K562 (cell line): ENCODE results near the gene ZNF473. TPM values are rescaled to one million over a fixed set of nuclear protein-coding genes. Genes with fewer than 3 reads are reported as not detected.
"Not testable (repeated sequence)": the region's sequence is repeated elsewhere in the genome, so short reads cannot be mapped to it uniquely, and the experiment has no call there.

Experiments
- ATAC-seq: fragments of 200-7000 bp; cut with Tn5 transposase; 3 replicates; pipeline ENCODE4 v1.9.1; 2020; ENCODE audit warnings: moderate library complexity
- BruUV-seq: library from RNA; stranded (reverse); fragments of 400-500 nt; replicated peaks from 2 replicates; lab custom pipeline; 2021; lab: Mats Ljungman, UMichigan
- CTCF ChIA-PET: fragments of 300-600 bp; formaldehyde crosslinking; extraction: SDS; loops from one replicate; lab custom pipeline; 2021; ENCODE audit warnings: low intra/inter-chr PET ratio; lab: Yijun Ruan, JAX
- POLR2A ChIA-PET: fragments of 300-600, 350-650 bp; sonication (Branson Sonifier 250); formaldehyde crosslinking; extraction: SDS; loops from one replicate; lab custom pipeline; 2021; ENCODE audit warnings: antibody characterized with exemption, inconsistent platforms; lab: Yijun Ruan, JAX
- DNase-seq, 4 experiments: peaks; one replicate each; pipeline versions ENCODE4 v3.0.0 to v3.0.0-alpha.2; 2011 to 2018; ENCODE audit warnings: low spot score in 3 of 4, mixed read lengths in 3 of 4; ENCODE audit errors: extremely low read depth in 1 of 4
- FAIRE-seq: peaks from 2 replicates; lab custom pipeline; 2011; peaks lifted over from hg19 to GRCh38; lab: Jason Lieb, UNC
- H2AFZ ChIP-seq: 2 replicates; pipeline ENCODE4 v1.6.0; 2011; ENCODE audit warnings: low read depth, low read length, control low read depth, inconsistent platforms
- H3K27ac ChIP-seq: fragments of 200-600 bp; 3 replicates; pipeline ENCODE4 v1.8.0; 2011; ENCODE audit warnings: low read depth, mild to moderate bottlenecking, control low read depth, inconsistent platforms, low read length, moderate library complexity, mixed read lengths; ENCODE audit errors: extremely low read depth
- H3K27me3 ChIP-seq, 2 experiments: fragments of 300-600 bp in 1 of 2; 2 replicates in 1 of 2; 3 replicates in 1 of 2; pipeline versions ENCODE4 v1.6.0 to v1.8.0; 2011; ENCODE audit warnings: inconsistent platforms in 2 of 2, low read length in 2 of 2, mild to moderate bottlenecking in 1 of 2, mixed read lengths in 1 of 2, moderate library complexity in 1 of 2; ENCODE audit not compliant: control insufficient read depth in 2 of 2, insufficient read depth in 2 of 2
- H3K36me3 ChIP-seq: fragments of 300-600 bp; 3 replicates; pipeline ENCODE4 v1.8.0; 2011; ENCODE audit warnings: mild to moderate bottlenecking, low read length, inconsistent platforms; ENCODE audit not compliant: control insufficient read depth, insufficient read depth
- H3K4me1 ChIP-seq, 2 experiments: fragments of 200-600 bp in 1 of 2; replicated peaks in 1 of 2; 2 replicates in 1 of 2; 3 replicates in 1 of 2; pipeline versions ENCODE4 v1.5.1 to v1.8.0; 2011; ENCODE audit warnings: inconsistent platforms in 2 of 2, low read length in 2 of 2, mild to moderate bottlenecking in 1 of 2, mixed read lengths in 1 of 2, moderate library complexity in 1 of 2; ENCODE audit not compliant: control insufficient read depth in 2 of 2, insufficient read depth in 2 of 2
- H3K4me2 ChIP-seq: 2 replicates; pipeline ENCODE4 v1.6.1; 2011; ENCODE audit warnings: low read length, control low read depth, inconsistent platforms, mixed read lengths; ENCODE audit not compliant: insufficient read depth
- H3K4me3 ChIP-seq: fragments of 200-600 bp; sonication (generic), shearing (Covaris generic); 2 replicates; pipeline ENCODE4 v1.5.1; 2016; ENCODE audit warnings: control low read depth, inconsistent platforms
- H3K79me2 ChIP-seq: fragments of 200-600 bp; 3 replicates; pipeline ENCODE4 v1.8.0; 2011; ENCODE audit warnings: low read length, inconsistent platforms; ENCODE audit not compliant: control insufficient read depth, insufficient read depth
- H3K9ac ChIP-seq, 2 experiments: 2 replicates each; pipeline versions ENCODE4 v1.6.0 to v1.6.1; 2011; ENCODE audit warnings: low read depth in 2 of 2, low read length in 2 of 2, control low read depth in 1 of 2, inconsistent platforms in 1 of 2, mild to moderate bottlenecking in 1 of 2, mixed read lengths in 1 of 2; ENCODE audit not compliant: insufficient read depth in 1 of 2
- H3K9me1 ChIP-seq: one replicate; pipeline ENCODE4 v1.6.0; 2011; ENCODE audit warnings: inconsistent platforms, mild to moderate bottlenecking, low read length, moderate library complexity; ENCODE audit not compliant: control insufficient read depth, insufficient read depth
- H3K9me3 ChIP-seq: replicated peaks from 2 replicates; pipeline ENCODE4 v1.5.1; 2011; ENCODE audit warnings: low read depth, low read length, inconsistent platforms; ENCODE audit not compliant: control insufficient read depth, insufficient read depth
- H4K20me1 ChIP-seq: replicated peaks from 2 replicates; pipeline ENCODE4 v1.6.1; 2011; ENCODE audit warnings: low read length, inconsistent platforms, mixed read lengths; ENCODE audit not compliant: control insufficient read depth, insufficient read depth
- ARID1B ChIP-seq: fragments of 450-650 bp; IDR thresholded peaks from 2 replicates; pipeline ENCODE4 v1.6.1; 2016; ENCODE audit warnings: antibody characterized with exemption, mild to moderate bottlenecking, inconsistent platforms
- BCOR ChIP-seq: fragments of 450-650 bp; IDR thresholded peaks from 2 replicates; pipeline ENCODE4 v1.6.1; 2016
- NRF1 ChIP-seq, 2 experiments: fragments of 450-650 bp; IDR thresholded peaks in 1 of 2; conservative IDR thresholded peaks in 1 of 2; 2 replicates each; pipeline ENCODE4 v1.6.1; 2014; ENCODE audit warnings: mild to moderate bottlenecking in 2 of 2
- PRDM10 ChIP-seq: fragments of 450-650 bp; IDR thresholded peaks from 2 replicates; pipeline ENCODE4 v1.6.1; 2018; ENCODE audit not compliant: partially characterized antibody
- RBM25 ChIP-seq: fragments of 200-400 bp; formaldehyde crosslinking; IDR thresholded peaks from 2 replicates; pipeline ENCODE4 v1.6.1; 2018; ENCODE audit warnings: low read length, low read depth, moderate library complexity; ENCODE audit not compliant: severe bottlenecking
- SMARCA5 ChIP-seq: fragments of 450-650 bp; IDR thresholded peaks from 2 replicates; pipeline ENCODE4 v1.6.1; 2016
- ZNF121 ChIP-seq: sonication (generic); formaldehyde crosslinking; conservative IDR thresholded peaks from 2 replicates; pipeline ENCODE4 v1.8.0; 2022; ENCODE audit warnings: missing genetic modification reagents
- WGBS: fragments of 100-300 bp; shearing (Covaris generic); methylation state at CpG from one replicate; pipeline ENCODE4 v1.1.6; 2016; ENCODE audit warnings: low coverage, mixed read lengths; ENCODE audit not compliant: insufficient coverage; ENCODE audit errors: missing lambda C conversion rate; 5-methylcytosine and 5-hydroxymethylcytosine counted together
- in situ Hi-C: fragments of 300-500 bp; cut with MboI; formaldehyde crosslinking; loops from 4 replicates; pipeline ENCODE4 v1.15.0; 2018; ENCODE audit warnings: inconsistent platforms, mixed read lengths
- intact Hi-C: fragments of 100-400 bp; cut with micrococcal nuclease; formaldehyde crosslinking; loops from 2 replicates; pipeline ENCODE4 v1.14.2; 2022
- polyA plus RNA-seq, 8 experiments: library from polyadenylated mRNA; depleted of rRNA in 4 of 8; stranded (reverse) in 5 of 8; unstranded in 3 of 8; fragments of >200 nt; fragmentation: Nextera tagmentation in 2 of 8; fragmentation: Illumina TruSeq in 1 of 8; extraction: Ambion mirVana in 2 of 8; extraction: Trizol in 1 of 8; gene quantifications; 2 replicates each; pipeline versions ENCODE4 v1.2.1 to v1.2.3, GENCODE V29; 2011 to 2014; ENCODE audit warnings: inconsistent platforms in 1 of 8, missing spikeins in 1 of 8
- total RNA-seq, 7 experiments: library from RNA; depleted of rRNA in 6 of 7; stranded (reverse); fragments of >200 nt in 6 of 7; fragmentation: Illumina TruSeq in 2 of 7; extraction: Trizol in 2 of 7; gene quantifications; 2 replicates each; pipeline versions ENCODE4 v1.2.1 to v1.2.3, GENCODE V29; 2011 to 2021; ENCODE audit warnings: low replicate concordance in 1 of 7
- TF ChIP-seq, protein P1 (sequence below): fragments of 450-650 bp; IDR thresholded peaks from 2 replicates; pipeline ENCODE4 v1.6.1; 2016; ENCODE audit warnings: borderline replicate concordance

ZNF473 gene
- total and polyA plus RNA-seq, 9 of the 15 experiments (the other 6 are each of a cell fraction or from before 2014, with no cell fraction given): 8.2 to 34.0 (median 28.5) TPM

- intact Hi-C loops, ATAC-seq, H4K20me1 ChIP-seq, BruUV-seq: not testable (repeated sequence)
- H3K9me3 ChIP-seq: peaks cover 21% of the 10 kb centered on the region
- TF ChIP-seq, protein P1, sequence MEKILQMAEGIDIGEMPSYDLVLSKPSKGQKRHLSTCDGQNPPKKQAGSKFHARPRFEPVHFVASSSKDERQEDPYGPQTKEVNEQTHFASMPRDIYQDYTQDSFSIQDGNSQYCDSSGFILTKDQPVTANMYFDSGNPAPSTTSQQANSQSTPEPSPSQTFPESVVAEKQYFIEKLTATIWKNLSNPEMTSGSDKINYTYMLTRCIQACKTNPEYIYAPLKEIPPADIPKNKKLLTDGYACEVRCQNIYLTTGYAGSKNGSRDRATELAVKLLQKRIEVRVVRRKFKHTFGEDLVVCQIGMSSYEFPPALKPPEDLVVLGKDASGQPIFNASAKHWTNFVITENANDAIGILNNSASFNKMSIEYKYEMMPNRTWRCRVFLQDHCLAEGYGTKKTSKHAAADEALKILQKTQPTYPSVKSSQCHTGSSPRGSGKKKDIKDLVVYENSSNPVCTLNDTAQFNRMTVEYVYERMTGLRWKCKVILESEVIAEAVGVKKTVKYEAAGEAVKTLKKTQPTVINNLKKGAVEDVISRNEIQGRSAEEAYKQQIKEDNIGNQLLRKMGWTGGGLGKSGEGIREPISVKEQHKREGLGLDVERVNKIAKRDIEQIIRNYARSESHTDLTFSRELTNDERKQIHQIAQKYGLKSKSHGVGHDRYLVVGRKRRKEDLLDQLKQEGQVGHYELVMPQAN: 0 out of 2 replicates have a peak, but pooled peaks have one; percentile 2
- TF ChIP-seq SMARCA5 (peak; percentile 47; the same call in 1 of the 2 replicates), ZNF121 (CRISPR knock-in tag) (peak; percentile 96), NRF1 (conservative IDR thresholded peaks at IDR 0.05 in 1 of 2, IDR thresholded peaks at IDR 0.05 in 1 of 2) (peak in 1 of 2 experiments; percentile 7; a peak in 1 of 4 replicates), PRDM10 (peak; percentile 18), RBM25 (peak; percentile 21), ARID1B (0 out of 2 replicates have a peak, but pooled peaks have one; percentile 13), BCOR (peak; percentile 68)
- TF ChIP-seq, all 486 proteins: peak for 8; not testable (repeated sequence) for 478
- H3K9me1 ChIP-seq, DNase-seq, H3K79me2 ChIP-seq, FAIRE-seq, in situ Hi-C loops, H3K27me3 ChIP-seq, H3K27ac ChIP-seq: not testable (repeated sequence)
- peaks cover 10 to 11% of the 10 kb centered on the region in 2 experiments; a peak in 4 of 5 replicates for H3K4me1 ChIP-seq
- ChIA-PET POLR2A (interaction anchor here (0.5 to 2.1 kb wide), 8 partner anchors 9 to 915 kb away, joined by 3 to 7 read pairs (median 3); partner anchors contain the start of genes VRK3 and ZNF473), CTCF (interaction anchor here (0.6 kb wide), 1 partner anchor 44 kb away, joined by 3 read pairs; no protein-coding TSS in a partner anchor)
- peak overlapping the region; percentile 52 for H3K4me3 ChIP-seq
- peak overlapping the region; percentile 84 for H3K4me2 ChIP-seq
- H3K36me3 ChIP-seq: peaks cover 20% of the 10 kb centered on the region
- peak overlapping the region; percentile 40 to 77; a peak in 2 of 4 replicates for H3K9ac ChIP-seq
- WGBS: 48% methylated on average over 16 of the region's 16 CpGs
- peak overlapping the region; percentile 78 for H2AFZ ChIP-seq
These were observed 25.6 kb downstream of the ZNF473 start for GRCh38 chr19:50051228-50051895.
